ACC112 (cell line): ENCODE data around the gene ZC2HC1B.

Experiments
- H2AFZ ChIP-seq: fragments of 200-600 bp; sonication (generic); one replicate; pipeline ENCODE4 v1.6.0; 2017; ENCODE audit warnings: antibody characterized with exemption, low read length; ENCODE audit not compliant: unreplicated experiment
- H3K27ac ChIP-seq: fragments of 200-600 bp; sonication (generic); 2 replicates; pipeline ENCODE4 v1.5.1; 2014; ENCODE audit warnings: low read depth, mild to moderate bottlenecking, antibody characterized with exemption, low read length, moderate library complexity
- H3K27me3 ChIP-seq: fragments of 200-600 bp; sonication (generic); 2 replicates; pipeline ENCODE4 v1.6.1; 2014; ENCODE audit warnings: mild to moderate bottlenecking, antibody characterized with exemption, low read length, moderate library complexity, mixed read lengths; ENCODE audit not compliant: insufficient read depth
- H3K36me3 ChIP-seq: fragments of 200-600 bp; sonication (generic); 2 replicates; pipeline ENCODE4 v1.6.1; 2016; ENCODE audit warnings: mild to moderate bottlenecking, antibody characterized with exemption, low read length, moderate library complexity, mixed read lengths; ENCODE audit not compliant: insufficient read depth
- H3K4me1 ChIP-seq: fragments of 200-600 bp; sonication (generic); one replicate; pipeline ENCODE4 v1.6.1; 2016; ENCODE audit warnings: low read length, mixed read lengths; ENCODE audit not compliant: insufficient read depth, unreplicated experiment, control insufficient read depth
- H3K4me3 ChIP-seq: fragments of 200-600 bp; sonication (generic); 2 replicates; pipeline ENCODE4 v1.5.1; 2014; ENCODE audit warnings: mild to moderate bottlenecking, low read depth, low read length
- H3K79me2 ChIP-seq: fragments of 200-600 bp; sonication (generic); one replicate; pipeline ENCODE4 v1.6.0; 2016; ENCODE audit warnings: low read length; ENCODE audit not compliant: control insufficient read depth, unreplicated experiment, insufficient read depth

The ZC2HC1B gene, protein sequence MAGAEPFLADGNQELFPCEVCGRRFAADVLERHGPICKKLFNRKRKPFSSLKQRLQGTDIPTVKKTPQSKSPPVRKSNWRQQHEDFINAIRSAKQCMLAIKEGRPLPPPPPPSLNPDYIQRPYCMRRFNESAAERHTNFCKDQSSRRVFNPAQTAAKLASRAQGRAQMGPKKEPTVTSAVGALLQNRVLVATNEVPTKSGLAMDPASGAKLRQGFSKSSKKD

DNA sequence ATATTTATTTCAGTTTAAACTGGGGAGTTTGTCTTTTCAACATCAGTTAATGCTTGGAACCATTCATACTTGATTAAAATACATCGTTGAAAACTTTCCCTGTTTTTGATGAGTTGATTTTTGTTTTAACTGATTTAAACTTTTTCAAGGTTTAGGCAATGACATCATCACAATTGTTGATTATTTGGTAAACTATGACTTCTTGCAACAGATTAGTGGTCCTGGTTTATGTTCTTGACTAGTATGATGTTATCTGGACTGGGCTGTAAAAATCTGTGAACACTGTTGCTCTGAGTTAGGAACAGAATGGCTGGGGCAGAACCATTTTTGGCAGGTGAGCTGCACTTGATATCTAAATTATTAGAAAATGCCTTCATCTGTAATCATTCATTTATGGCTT is at the start of gene ZC2HC1B:
TSS of gene ZC2HC1B (plus strand) at position 241 of the 400 bp plus-strand sequence. CDS start at position 307, 66 bp downstream.
- peaks cover 39% of the 10 kb centered on the region for H3K36me3 ChIP-seq
- H3K27me3 ChIP-seq: no peaks in the 10 kb centered on the region
- no peak within 1 kb of the TSS for H3K27ac ChIP-seq
- no peaks in the 10 kb centered on the region for H3K79me2 ChIP-seq
- H3K4me1 ChIP-seq: no peaks in the 10 kb centered on the region
- H3K4me3 ChIP-seq: no peak within 1 kb of the TSS
- no peak within 1 kb of the TSS for H2AFZ ChIP-seq

- no peak overlapping the region for H2AFZ ChIP-seq
- H3K27ac ChIP-seq: no peak overlapping the region
- H3K4me3 ChIP-seq: no peak overlapping the region
- H3K27me3 ChIP-seq: no peaks in the 10 kb centered on the region
- H3K36me3 ChIP-seq: 0 out of 2 replicates have a peak, but pooled peaks cover 1% of the 10 kb centered on the region
- H3K79me2 ChIP-seq: no peaks in the 10 kb centered on the region
- H3K4me1 ChIP-seq: peaks cover 3% of the 10 kb centered on the region
Measured at GRCh38 chr6:143817621-143818020, 46.7 kb upstream of the ZC2HC1B start.

- Histone ChIP-seq H3K4me1 (peaks cover 14% of the 10 kb centered on the region), H3K4me3 (no peak overlapping the region), H3K36me3 (no peaks in the 10 kb centered on the region), H3K27ac (no peak overlapping the region), H3K27me3 (no peaks in the 10 kb centered on the region), H2AFZ (no peak overlapping the region), H3K79me2 (no peaks in the 10 kb centered on the region)
Measured at GRCh38 chr6:143821359-143821758, 42.9 kb upstream of the ZC2HC1B start.

DNA sequence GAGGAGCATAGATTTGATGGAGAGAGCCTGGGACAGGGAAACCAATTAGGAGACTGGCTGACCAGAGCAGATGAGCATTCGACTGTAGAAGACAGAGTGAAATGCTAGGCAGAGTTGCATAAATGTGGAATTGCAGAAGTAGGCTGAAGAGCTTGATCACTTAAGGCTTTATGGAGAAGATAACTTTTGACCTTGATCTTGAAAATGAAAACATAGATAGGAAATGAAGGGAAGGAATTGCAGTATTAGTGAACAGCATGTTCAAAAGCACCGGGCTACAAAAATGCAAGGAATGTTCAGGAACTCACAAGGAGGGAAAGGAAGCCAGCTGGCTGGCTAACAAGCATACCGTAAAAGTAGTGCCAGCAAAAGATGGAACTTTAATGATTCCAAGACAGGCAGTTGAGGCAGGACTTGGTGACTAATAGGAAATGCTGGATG is 41.7 kb upstream of the ZC2HC1B start:
- H3K79me2 ChIP-seq: no peaks in the 10 kb centered on the region
- H3K4me1 ChIP-seq: peaks cover 14% of the 10 kb centered on the region
- H3K27ac ChIP-seq: no peak overlapping the region
- no peaks in the 10 kb centered on the region for H3K27me3 ChIP-seq
- H3K36me3 ChIP-seq: no peaks in the 10 kb centered on the region
- peak overlapping the region; percentile 25 for H2AFZ ChIP-seq
- H3K4me3 ChIP-seq: no peak overlapping the region

DNA sequence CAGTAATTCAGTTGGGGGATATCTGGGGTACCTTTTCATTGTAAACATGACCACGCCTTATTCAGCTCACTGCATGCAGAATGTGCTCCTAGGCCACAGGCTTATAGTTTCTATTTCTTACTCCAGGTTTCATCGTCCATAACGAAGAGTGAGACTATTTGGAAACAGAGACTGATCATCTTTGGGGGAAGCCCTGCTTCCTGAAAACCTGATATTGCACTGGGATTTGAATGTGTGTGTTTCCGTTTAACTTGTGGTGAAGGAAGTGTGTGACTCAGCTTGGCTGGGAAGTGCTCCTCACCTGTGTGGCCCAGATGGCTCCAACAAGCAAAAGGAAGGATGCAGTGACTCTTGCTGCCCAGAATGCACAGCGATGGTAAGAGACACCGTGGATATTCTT is 40.7 kb upstream of the ZC2HC1B start:
- Histone ChIP-seq H3K27me3 (no peaks in the 10 kb centered on the region), H3K4me1 (peaks cover 14% of the 10 kb centered on the region), H3K79me2 (no peaks in the 10 kb centered on the region), H3K4me3 (no peak overlapping the region), H3K36me3 (no peaks in the 10 kb centered on the region), H2AFZ (no peak overlapping the region), H3K27ac (no peak overlapping the region)

DNA sequence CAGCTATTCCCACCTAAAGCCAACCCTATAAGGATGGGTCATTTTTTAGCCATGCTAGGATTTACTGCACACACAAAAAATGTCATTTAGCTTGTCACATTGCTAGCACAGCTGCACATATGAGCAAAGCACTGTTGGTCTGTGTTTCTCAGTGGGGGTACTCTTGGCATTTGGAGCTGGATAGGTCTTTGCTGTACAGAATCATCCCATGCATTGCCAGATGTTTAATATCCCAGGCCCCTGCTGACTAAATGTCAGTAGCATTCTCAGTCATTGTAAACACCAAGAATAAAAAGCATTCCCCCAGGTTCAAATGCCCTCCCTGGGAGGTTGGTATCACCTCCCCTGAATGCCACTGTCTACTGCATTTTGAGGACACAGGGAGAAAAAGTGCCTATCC is 35.7 kb upstream of the ZC2HC1B start:
- no peak overlapping the region for H3K4me3 ChIP-seq
- no peaks in the 10 kb centered on the region for H3K27me3 ChIP-seq
- peaks cover 1% of the 10 kb centered on the region for H3K4me1 ChIP-seq
- no peaks in the 10 kb centered on the region for H3K79me2 ChIP-seq
- no peak overlapping the region for H2AFZ ChIP-seq
- H3K36me3 ChIP-seq: no peaks in the 10 kb centered on the region
- H3K27ac ChIP-seq: no peak overlapping the region

GRCh38 chr6:143836150-143836549 is 28.1 kb upstream of the ZC2HC1B start:
- H3K36me3 ChIP-seq: no peaks in the 10 kb centered on the region; the same call in 1 of the 2 replicates
- H2AFZ ChIP-seq: no peak overlapping the region
- H3K4me1 ChIP-seq: no peaks in the 10 kb centered on the region
- H3K27me3 ChIP-seq: no peaks in the 10 kb centered on the region
- H3K79me2 ChIP-seq: no peaks in the 10 kb centered on the region
- H3K4me3 ChIP-seq: no peak overlapping the region
- no peak overlapping the region for H3K27ac ChIP-seq

- H3K4me1 ChIP-seq: no peaks in the 10 kb centered on the region
- H3K36me3 ChIP-seq: no peaks in the 10 kb centered on the region; the same call in 1 of the 2 replicates
- no peak overlapping the region for H3K4me3 ChIP-seq
- no peaks in the 10 kb centered on the region for H3K27me3 ChIP-seq
- no peak overlapping the region for H3K27ac ChIP-seq
- no peak overlapping the region for H2AFZ ChIP-seq
- H3K79me2 ChIP-seq: peaks cover 2% of the 10 kb centered on the region
Measured at GRCh38 chr6:143838395-143838794, 25.9 kb upstream of the ZC2HC1B start.

GRCh38 chr6:143839196-143839595 is 25.1 kb upstream of the ZC2HC1B start:
- no peaks in the 10 kb centered on the region for H3K27me3 ChIP-seq
- no peak overlapping the region for H3K27ac ChIP-seq
- no peaks in the 10 kb centered on the region; the same call in 1 of the 2 replicates for H3K36me3 ChIP-seq
- peaks cover 10% of the 10 kb centered on the region for H3K79me2 ChIP-seq
- no peak overlapping the region for H3K4me3 ChIP-seq
- no peaks in the 10 kb centered on the region for H3K4me1 ChIP-seq
- H2AFZ ChIP-seq: no peak overlapping the region

GRCh38 chr6:143840595-143841265 is 23.5 kb upstream of the ZC2HC1B start:
- peaks cover 25% of the 10 kb centered on the region for H3K79me2 ChIP-seq
- H3K27me3 ChIP-seq: no peaks in the 10 kb centered on the region
- H3K27ac ChIP-seq: no peak overlapping the region
- no peak overlapping the region for H2AFZ ChIP-seq
- no peaks in the 10 kb centered on the region for H3K4me1 ChIP-seq
- H3K36me3 ChIP-seq: peaks cover 11% of the 10 kb centered on the region
- no peak overlapping the region for H3K4me3 ChIP-seq

DNA sequence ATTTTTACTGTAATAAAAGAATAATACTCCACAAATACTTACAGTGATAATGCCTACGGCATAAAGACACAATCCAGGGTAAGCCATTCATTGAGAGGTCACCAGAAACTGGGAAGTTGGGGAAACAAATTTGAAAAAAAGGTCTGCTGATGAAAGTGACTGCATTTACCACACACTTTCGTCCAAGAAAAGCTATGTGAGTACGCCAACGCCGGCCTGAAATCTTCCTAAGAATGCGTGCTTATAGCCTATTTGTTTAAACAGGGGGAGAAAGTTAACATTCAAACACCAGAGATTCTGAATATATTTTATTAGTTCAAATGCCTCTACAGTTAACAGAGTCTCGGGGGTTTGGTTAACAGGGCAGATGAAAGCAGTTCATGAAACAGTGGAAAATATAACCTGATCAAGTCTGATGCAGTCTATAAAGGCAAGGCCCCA is 21.8 kb upstream of the ZC2HC1B start:
- H2AFZ ChIP-seq: peak overlapping the region; percentile 97
- no peaks in the 10 kb centered on the region for H3K4me1 ChIP-seq
- H3K4me3 ChIP-seq: peak overlapping the region; percentile 92
- H3K27me3 ChIP-seq: no peaks in the 10 kb centered on the region
- H3K27ac ChIP-seq: peak overlapping the region; percentile 75
- peaks cover 38% of the 10 kb centered on the region for H3K79me2 ChIP-seq
- H3K36me3 ChIP-seq: peaks cover 27% of the 10 kb centered on the region
